Parietal lobe (tissue), 2 donors: ENCODE data around the gene RASAL3. TPM values are rescaled to one million over a fixed set of nuclear protein-coding genes. Genes with fewer than 3 reads are reported as not detected.

Experiments
- small RNA-seq: library from RNA; depleted of rRNA; stranded (forward); fragments of <200 nt; gene quantifications from one replicate; pipeline ENCODE3, GENCODE V24; 2014; ENCODE audit warnings: low replicate concordance
- total RNA-seq: library from RNA; depleted of rRNA; stranded (reverse); fragments of >200 nt; gene quantifications from one replicate; pipeline ENCODE4 v1.2.3, GENCODE V29; 2014

The RASAL3 gene
- total RNA-seq: 0.31 TPM

DNA sequence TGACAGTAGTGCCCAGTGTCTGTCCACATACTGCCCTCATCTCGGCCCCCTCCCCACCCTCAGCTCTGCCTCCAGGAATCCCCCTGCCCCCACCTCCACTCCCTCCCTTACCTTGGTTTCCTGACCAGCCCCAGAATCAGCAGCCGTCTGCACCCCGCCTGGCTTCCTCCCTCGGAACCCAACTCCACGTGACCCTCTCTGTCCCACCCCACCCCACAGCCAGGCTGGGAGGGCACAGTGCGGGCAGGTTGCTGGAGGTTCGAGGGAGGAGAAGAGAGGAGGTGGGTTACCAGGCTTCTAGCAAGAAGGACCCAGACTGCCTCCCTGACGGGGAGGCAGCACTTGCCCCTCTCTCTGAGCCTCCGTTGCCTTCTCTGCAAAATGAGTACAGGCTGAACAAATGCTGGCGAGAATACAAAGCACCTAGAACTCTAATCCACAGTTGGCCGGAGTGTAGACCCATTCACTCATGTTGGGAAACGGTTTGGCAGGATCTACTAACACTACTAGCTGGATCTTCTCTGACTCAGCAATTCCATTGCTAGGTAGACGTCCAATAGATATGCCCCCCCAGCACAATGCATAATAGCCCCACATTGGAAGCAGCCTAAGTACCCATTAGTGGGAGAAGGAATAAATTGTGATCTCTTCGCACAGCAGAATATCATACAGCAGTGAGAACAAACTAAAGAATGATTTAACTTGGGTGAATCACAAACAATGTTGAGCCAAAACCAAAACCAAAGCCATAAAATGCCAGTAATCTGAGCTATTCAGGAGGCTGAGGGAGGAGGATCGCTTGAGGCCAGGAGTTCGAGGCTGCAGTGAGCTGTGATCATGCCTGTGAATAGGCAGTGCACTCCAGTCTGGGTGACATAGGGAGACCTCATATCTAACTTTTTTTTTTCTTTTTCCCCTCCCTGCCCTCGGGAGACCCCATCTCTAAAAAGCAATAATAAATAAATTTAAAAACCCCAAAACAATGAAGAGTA, at the start of gene RASAL3:
Gene RASAL3 (minus strand): TSS at position 151 of the 992 bp plus-strand sequence. CDS start 186 bp downstream, outside the sequence.

DNA sequence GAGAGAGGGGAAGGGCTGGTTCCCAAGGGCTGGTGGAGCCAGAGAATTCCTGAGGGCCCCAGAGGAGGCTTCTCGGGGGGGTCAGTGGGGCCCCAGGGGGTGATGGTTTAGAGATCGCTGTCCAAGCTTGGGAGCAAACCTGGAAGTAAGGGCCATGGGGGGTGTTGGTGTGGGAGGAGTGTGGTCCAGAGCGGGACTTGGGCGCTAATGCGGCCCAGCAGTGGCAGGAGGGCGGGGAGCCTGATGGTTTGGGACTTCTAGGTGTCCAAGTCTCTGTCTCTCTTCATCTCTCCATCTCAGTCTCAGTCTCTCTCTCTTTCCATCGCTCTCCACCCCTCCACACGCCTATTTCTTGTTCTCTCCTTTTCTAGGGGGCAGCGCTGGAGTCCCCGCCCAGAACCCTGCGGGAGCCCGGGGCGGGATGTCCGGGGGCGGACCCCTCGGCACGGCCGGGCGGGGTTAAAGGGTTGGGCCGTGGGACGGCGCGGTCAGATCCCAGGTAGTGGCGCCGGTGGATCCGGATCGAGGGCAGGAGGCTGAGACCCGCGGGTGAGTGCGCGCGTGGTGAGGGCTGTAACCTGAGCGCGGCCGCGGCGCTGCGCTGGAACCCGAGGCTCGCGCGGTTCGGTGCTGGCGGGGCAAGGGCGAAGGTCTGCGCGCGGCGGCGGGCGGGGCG, 43.8 kb upstream of the RASAL3 start, which contains the start of gene CYP4F22:
Gene CYP4F22 (plus strand): TSS at position 491 of the 676 bp plus-strand sequence. CDS start 16,812 bp downstream, outside the sequence.

GRCh38 chr19:15479391-15480345, 15.3 kb upstream of the RASAL3 start, which contains the start of gene PGLYRP2:
TSS of gene PGLYRP2 (minus strand) at chr19:15479501. CDS start at chr19:15479371, 130 bp downstream.

GRCh38 chr19:15449620-15450527, 14.5 kb downstream of the RASAL3 start, which contains the start of gene WIZ:
TSS of gene WIZ (minus strand) at chr19:15449956. CDS start at chr19:15448307, 1,649 bp downstream.

DNA sequence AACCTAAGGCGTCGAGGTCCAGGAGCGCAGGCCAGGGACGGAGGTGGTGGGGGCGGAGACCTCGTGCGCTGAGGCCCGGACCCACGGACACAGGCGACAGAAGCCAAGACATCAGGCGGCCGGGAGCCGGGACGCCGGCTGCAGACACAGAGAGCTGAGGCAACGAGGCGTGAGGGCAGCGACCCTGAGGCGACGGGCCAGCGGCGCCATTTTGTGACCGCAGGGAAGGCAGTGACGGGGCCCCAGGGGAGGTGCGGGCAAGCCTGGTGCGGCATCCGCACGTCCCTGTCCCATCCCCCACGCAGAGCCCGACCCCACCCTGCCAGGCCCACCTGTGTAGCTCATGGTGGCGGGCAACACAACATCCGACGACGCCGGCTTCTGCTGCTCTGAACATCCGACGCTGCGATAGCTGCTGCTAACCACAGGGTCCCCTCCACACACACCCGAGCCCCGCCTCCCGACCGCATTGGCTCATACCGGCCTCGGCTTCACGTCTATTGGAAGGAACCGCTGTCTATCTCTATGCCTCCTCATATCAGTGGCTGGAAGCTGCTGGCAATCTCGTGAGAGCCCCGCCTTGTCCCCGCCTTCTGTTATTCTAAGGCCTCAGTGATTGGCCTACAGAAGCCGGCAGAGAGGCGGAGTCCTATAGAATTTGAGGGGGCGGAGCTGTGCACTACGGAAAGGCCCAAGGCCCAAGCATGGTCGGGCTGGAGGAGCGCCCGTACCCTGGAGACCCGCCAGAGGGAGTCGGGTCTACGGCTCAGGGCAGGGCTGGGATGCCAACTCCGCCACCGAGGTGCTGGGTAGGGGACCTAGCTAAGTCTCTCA, 45.5 kb downstream of the RASAL3 start, which contains the start of gene AKAP8L:
Gene AKAP8L (minus strand): TSS at position 410 of the 834 bp plus-strand sequence. CDS start 65 bp downstream, at position 345.

Small RNA genes within 50 kb of the gene (small RNA-seq; reads per million reads assigned to genes)
- not detected for gene MIR1470

Other genes starting within 250 kb of the RASAL3 start
- not detected for gene EPHX3, start 232.1 kb downstream of the RASAL3 start, total RNA-seq
- 28.8 TPM for gene BRD4, start 132.0 kb downstream of the RASAL3 start, total RNA-seq
- 16.6 TPM for gene AKAP8, start 84.8 kb downstream of the RASAL3 start, total RNA-seq
- gene AKAP8L, start 45.6 kb downstream of the RASAL3 start, total RNA-seq: 163 TPM
- 24.7 TPM for gene WIZ, start 14.6 kb downstream of the RASAL3 start, total RNA-seq
- not detected for gene PGLYRP2, start 15.0 kb upstream of the RASAL3 start, total RNA-seq
- gene CYP4F22, start 44.0 kb upstream of the RASAL3 start, total RNA-seq: not detected
- gene CYP4F8, start 150.7 kb upstream of the RASAL3 start, total RNA-seq: not detected
- under 0.01 TPM for gene CYP4F3, start 176.4 kb upstream of the RASAL3 start, total RNA-seq
- not detected for gene CYP4F12, start 208.5 kb upstream of the RASAL3 start, total RNA-seq